ENCODE data around the gene SLC36A2. TPM values are rescaled to one million over a fixed set of nuclear protein-coding genes. Genes with fewer than 3 reads are reported as not detected.

SLC36A2 gene
- total RNA-seq, 1 donor from 2014 or later = not detected

DNA sequence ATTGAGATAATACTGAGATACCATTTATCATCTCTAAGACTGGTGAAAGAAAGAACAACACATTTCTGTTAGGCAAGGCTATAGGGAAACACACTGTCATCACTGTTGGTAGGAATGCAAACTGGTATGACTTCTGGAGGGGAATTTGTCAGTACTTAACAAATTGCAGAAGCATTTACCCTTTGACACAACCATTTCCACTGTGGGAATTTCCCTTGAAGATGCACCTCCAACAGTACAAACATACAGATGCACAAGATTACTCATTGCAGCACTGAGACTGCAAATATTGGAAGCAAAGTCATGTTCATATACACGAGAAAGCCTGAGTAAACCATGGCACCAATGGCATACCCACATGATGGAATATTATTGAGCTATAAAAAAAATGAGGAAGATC is 76.8 kb downstream of the SLC36A2 start:
- DNase-seq (ENCODE audit: low read depth) = no peak
- Histone ChIP-seq H3K4me3 (ENCODE audit: low read depth, low read length) (no peak overlapping the region), H3K36me3 (ENCODE audit: control insufficient read depth, insufficient read depth, low read length) (no peaks in the 10 kb centered on the region), H3K27me3 (ENCODE audit: control insufficient read depth, insufficient read depth, low read length) (no peaks in the 10 kb centered on the region)
- no peak for TF ChIP-seq CTCF (IDR thresholded peaks at IDR 0.05; ENCODE audit: insufficient read depth, low read length, poor library complexity, severe bottlenecking)

- no peak overlapping the region for H3K4me3 ChIP-seq (ENCODE audit: low read depth, low read length)
- H3K27me3 ChIP-seq (ENCODE audit: control insufficient read depth, insufficient read depth, low read length) = no peaks in the 10 kb centered on the region
- no peaks in the 10 kb centered on the region for H3K36me3 ChIP-seq (ENCODE audit: control insufficient read depth, insufficient read depth, low read length)
- TF ChIP-seq CTCF (IDR thresholded peaks at IDR 0.05; ENCODE audit: insufficient read depth, low read length, poor library complexity, severe bottlenecking) = no peak
- no peak for DNase-seq (ENCODE audit: low read depth)
These were observed 79.7 kb downstream of the SLC36A2 start for GRCh38 chr5:151267491-151268260.

Other genes starting within 250 kb of the SLC36A2 start
- 59.9 and 64.1 TPM in 2 replicates for gene ANXA6, start 189.8 kb downstream of the SLC36A2 start, total RNA-seq
- 3.1 and 4.4 TPM in 2 replicates for gene CCDC69, start 123.5 kb downstream of the SLC36A2 start, total RNA-seq
- 19.0 and 24.6 TPM in 2 replicates for gene GM2A, start 94.4 kb downstream of the SLC36A2 start, total RNA-seq
- not detected in 2 replicates for gene SLC36A3, start 43.8 kb downstream of the SLC36A2 start, total RNA-seq
- gene SLC36A1, start 100.0 kb upstream of the SLC36A2 start, total RNA-seq = 9.1 and 13.8 TPM in 2 replicates
- 0.58 and 0.96 TPM in 2 replicates for gene FAT2, start 243.8 kb upstream of the SLC36A2 start, total RNA-seq